Chondrocyte (in vitro differentiated cells): Measurements from ENCODE around the gene TOX2. TPM values are rescaled to one million over a fixed set of nuclear protein-coding genes. Genes with fewer than 3 reads are reported as not detected.

Source experiments
- DNase-seq: peaks from one replicate; pipeline ENCODE4 v3.0.0; 2021; ENCODE audit warnings: mixed read lengths, low spot score
- H3K27ac Mint-ChIP-seq: one replicate; pipeline ENCODE4 v1.8.0; 2021; ENCODE audit warnings: mild to moderate bottlenecking, moderate library complexity, mixed read lengths; ENCODE audit not compliant: unreplicated experiment
- H3K27me3 Mint-ChIP-seq: 2 replicates; pipeline ENCODE4 v1.8.0; 2021; ENCODE audit warnings: low read depth, mixed read lengths
- H3K36me3 Mint-ChIP-seq: 2 replicates; pipeline ENCODE4 v1.8.0; 2021; ENCODE audit warnings: low read depth, mixed read lengths
- H3K4me1 Mint-ChIP-seq: 2 replicates; pipeline ENCODE4 v1.8.0; 2021; ENCODE audit warnings: low read depth, mild to moderate bottlenecking, mixed read lengths
- H3K4me3 Mint-ChIP-seq: one replicate; pipeline ENCODE4 v1.8.0; 2021; ENCODE audit warnings: mild to moderate bottlenecking, moderate library complexity, mixed read lengths; ENCODE audit not compliant: unreplicated experiment
- H3K9me3 Mint-ChIP-seq: 2 replicates; pipeline ENCODE4 v1.8.0; 2021; ENCODE audit warnings: low read depth, mixed read lengths
- CTCF ChIP-seq: fragments of 200-600 bp; sonication (generic); IDR thresholded peaks from 2 replicates; pipeline ENCODE4 v1.5.0; 2021; ENCODE audit warnings: antibody characterized with exemption, mild to moderate bottlenecking, moderate library complexity
- total RNA-seq: library from RNA; stranded (reverse); gene quantifications from 3 replicates; pipeline ENCODE4 v1.2.1, GENCODE V29; 2021

TOX2 gene
- total RNA-seq, 1 donor from 2014 or later, result 0.12 TPM

GRCh38 chr20:44102582-44102981 is 187.9 kb downstream of the TOX2 start:
- H3K4me1 Mint-ChIP-seq, result peaks cover 29% of the 10 kb centered on the region
- no peak for TF ChIP-seq CTCF
- H3K36me3 Mint-ChIP-seq, result peaks cover 4% of the 10 kb centered on the region
- H3K27ac Mint-ChIP-seq, result no peak overlapping the region
- no peak overlapping the region for H3K4me3 Mint-ChIP-seq
- peaks cover 12% of the 10 kb centered on the region for H3K9me3 Mint-ChIP-seq
- no peaks in the 10 kb centered on the region for H3K27me3 Mint-ChIP-seq
- DNase-seq, result no peak

GRCh38 chr20:44104798-44105517 is 190.3 kb downstream of the TOX2 start:
- H3K4me3 Mint-ChIP-seq, result no peak overlapping the region
- peaks cover 16% of the 10 kb centered on the region for H3K36me3 Mint-ChIP-seq
- no peaks in the 10 kb centered on the region for H3K27me3 Mint-ChIP-seq
- H3K4me1 Mint-ChIP-seq, result peaks cover 31% of the 10 kb centered on the region
- peaks cover 12% of the 10 kb centered on the region for H3K9me3 Mint-ChIP-seq
- no peak for TF ChIP-seq CTCF
- no peak for DNase-seq
- H3K27ac Mint-ChIP-seq, result peak overlapping the region; percentile 19

- no peak overlapping the region for H3K27ac Mint-ChIP-seq
- H3K4me3 Mint-ChIP-seq, result no peak overlapping the region
- H3K36me3 Mint-ChIP-seq, result peaks cover 21% of the 10 kb centered on the region
- no peak for TF ChIP-seq CTCF
- H3K27me3 Mint-ChIP-seq, result no peaks in the 10 kb centered on the region
- DNase-seq, result no peak
- peaks cover 12% of the 10 kb centered on the region for H3K9me3 Mint-ChIP-seq
- peaks cover 33% of the 10 kb centered on the region for H3K4me1 Mint-ChIP-seq
Measured at GRCh38 chr20:44106615-44107014, 192.0 kb downstream of the TOX2 start.

GRCh38 chr20:44109951-44110361 is 195.3 kb downstream of the TOX2 start:
- Mint-ChIP-seq H3K36me3 (peaks cover 25% of the 10 kb centered on the region), H3K4me1 (peaks cover 55% of the 10 kb centered on the region), H3K27ac (no peak overlapping the region), H3K4me3 (no peak overlapping the region), H3K9me3 (no peaks in the 10 kb centered on the region), H3K27me3 (no peaks in the 10 kb centered on the region)
- TF ChIP-seq CTCF, result peak; percentile 54
- DNase-seq, result no peak

GRCh38 chr20:44110816-44111568 is 196.3 kb downstream of the TOX2 start:
- no peaks in the 10 kb centered on the region for H3K27me3 Mint-ChIP-seq
- no peak for DNase-seq
- peaks cover 45% of the 10 kb centered on the region for H3K4me1 Mint-ChIP-seq
- peaks cover 28% of the 10 kb centered on the region for H3K36me3 Mint-ChIP-seq
- H3K4me3 Mint-ChIP-seq, result no peak overlapping the region
- TF ChIP-seq CTCF, result no peak
- H3K9me3 Mint-ChIP-seq, result no peaks in the 10 kb centered on the region
- no peak overlapping the region for H3K27ac Mint-ChIP-seq
